SW480 (cell line): ENCODE data around the gene CD33.
"Not testable (repeated sequence)": the region's sequence is repeated elsewhere in the genome, so short reads cannot be mapped to it uniquely, and the experiment has no call there.

Source experiments
- DNase-seq: peaks from one replicate; pipeline ENCODE4 v3.0.0-alpha.2; 2016; ENCODE audit warnings: low spot score

CD33 gene

GRCh38 chr19:51224898-51225393 lies at the start of gene CD33:
Gene CD33 (plus strand): TSS chr19:51225080. CDS start chr19:51225119, 39 bp downstream.
- DNase-seq, result not testable (repeated sequence)

GRCh38 chr19:51179256-51179655 lies 45.6 kb upstream of the CD33 start:
- no peak for DNase-seq

- DNase-seq, result no peak
Observed at GRCh38 chr19:51181377-51181912, 43.4 kb upstream of the CD33 start.

GRCh38 chr19:51181913-51182419 lies 42.9 kb upstream of the CD33 start:
- no peak for DNase-seq

- DNase-seq, result no peak
Observed at GRCh38 chr19:51183629-51184028, 41.3 kb upstream of the CD33 start.

GRCh38 chr19:51185069-51185867 lies 39.6 kb upstream of the CD33 start:
- DNase-seq, result no peak

GRCh38 chr19:51185868-51186215 lies 39.0 kb upstream of the CD33 start:
- no peak for DNase-seq

GRCh38 chr19:51186323-51186722 lies 38.6 kb upstream of the CD33 start:
- no peak for DNase-seq

- DNase-seq, result no peak
Observed at GRCh38 chr19:51187395-51188226, 37.3 kb upstream of the CD33 start.

GRCh38 chr19:51188227-51188559 lies 36.7 kb upstream of the CD33 start:
- no peak for DNase-seq

GRCh38 chr19:51192689-51193088 lies 32.2 kb upstream of the CD33 start:
- DNase-seq, result no peak

- DNase-seq, result peak; percentile 68
Observed at GRCh38 chr19:51194527-51195315, 30.2 kb upstream of the CD33 start.

- no peak for DNase-seq
Observed at GRCh38 chr19:51195316-51195586, 29.6 kb upstream of the CD33 start.

- no peak for DNase-seq
Observed at GRCh38 chr19:51195616-51196015, 29.3 kb upstream of the CD33 start.

- peak; percentile 20 for DNase-seq
Observed at GRCh38 chr19:51196181-51196580, 28.7 kb upstream of the CD33 start.

- DNase-seq, result no peak
Observed at GRCh38 chr19:51198641-51199040, 26.2 kb upstream of the CD33 start.

GRCh38 chr19:51200071-51200666 lies 24.7 kb upstream of the CD33 start:
- no peak for DNase-seq

GRCh38 chr19:51201712-51202111 lies 23.2 kb upstream of the CD33 start:
- DNase-seq, result no peak

GRCh38 chr19:51203916-51204315 lies 21.0 kb upstream of the CD33 start:
- no peak for DNase-seq

GRCh38 chr19:51204321-51204720 lies 20.6 kb upstream of the CD33 start:
- DNase-seq, result no peak

GRCh38 chr19:51207747-51208146 lies 17.1 kb upstream of the CD33 start:
- no peak for DNase-seq
